Neuronal stem cell (in vitro differentiated cells): ENCODE results near the gene LGALS3BP.

Experiments used
- DNase-seq: peaks from one replicate; pipeline ENCODE4 v3.0.0-alpha.2; 2013; ENCODE audit warnings: low spot score
- H2AFZ ChIP-seq: one replicate; pipeline ENCODE4 v1.6.1; 2013; ENCODE audit warnings: mild to moderate bottlenecking, low read length, inconsistent platforms
- H2AK5ac ChIP-seq: 2 replicates; pipeline ENCODE4 v1.6.1; 2013; ENCODE audit warnings: low read depth, mild to moderate bottlenecking, inconsistent platforms, low read length, moderate library complexity, mixed read lengths
- H2BK120ac ChIP-seq: 2 replicates; pipeline ENCODE4 v1.6.1; 2013; ENCODE audit warnings: low read depth, mild to moderate bottlenecking, inconsistent platforms, low read length, moderate library complexity, mixed read lengths
- H2BK12ac ChIP-seq: one replicate; pipeline ENCODE4 v1.6.1; 2013; ENCODE audit warnings: low read length, inconsistent platforms
- H2BK15ac ChIP-seq: 2 replicates; pipeline ENCODE4 v1.6.1; 2013; ENCODE audit warnings: mild to moderate bottlenecking, low read length, inconsistent platforms, mixed read lengths
- H2BK5ac ChIP-seq: one replicate; pipeline ENCODE4 v1.6.1; 2013; ENCODE audit warnings: inconsistent platforms, mild to moderate bottlenecking, low read length, moderate library complexity
- H3K14ac ChIP-seq: one replicate; pipeline ENCODE4 v1.6.1; 2013; ENCODE audit warnings: low read length, inconsistent platforms
- H3K18ac ChIP-seq: 2 replicates; pipeline ENCODE4 v1.6.1; 2013; ENCODE audit warnings: low read length, inconsistent platforms
- H3K23ac ChIP-seq: 2 replicates; pipeline ENCODE4 v1.6.1; 2013; ENCODE audit warnings: low read depth, mild to moderate bottlenecking, mixed read lengths, low read length, inconsistent platforms; ENCODE audit not compliant: poor library complexity
- H3K27ac ChIP-seq: replicated peaks from 3 replicates; pipeline ENCODE4 v1.5.1; 2013; ENCODE audit warnings: low read length, inconsistent platforms
- H3K27me3 ChIP-seq, 3 experiments: 2 replicates each; pipeline ENCODE4 v1.6.1; 2013; ENCODE audit warnings: low read length in 3 of 3, mild to moderate bottlenecking in 2 of 3, inconsistent platforms in 1 of 3, low read depth in 1 of 3, mixed read lengths in 1 of 3, moderate library complexity in 1 of 3; ENCODE audit not compliant: control insufficient read depth in 3 of 3, insufficient read depth in 3 of 3
- H3K36me3 ChIP-seq, 2 donors: replicated peaks in 1 of 2; 2 replicates each; pipeline ENCODE4 v1.6.1; 2013; ENCODE audit warnings: low read length in 2 of 2; ENCODE audit not compliant: control insufficient read depth in 2 of 2, insufficient read depth in 2 of 2
- H3K4ac ChIP-seq: 2 replicates; pipeline ENCODE4 v1.6.1; 2013; ENCODE audit warnings: inconsistent platforms, mild to moderate bottlenecking, low read length, moderate library complexity
- H3K4me1 ChIP-seq, 2 donors: 1 replicate in 1 of 2; 2 replicates in 1 of 2; pipeline ENCODE4 v1.6.1; 2013; ENCODE audit warnings: low read length in 2 of 2, low read depth in 1 of 2; ENCODE audit not compliant: control insufficient read depth in 2 of 2, insufficient read depth in 1 of 2
- H3K4me2 ChIP-seq: one replicate; pipeline ENCODE4 v1.6.1; 2013; ENCODE audit warnings: mild to moderate bottlenecking, low read length, inconsistent platforms; ENCODE audit not compliant: insufficient read depth, poor library complexity, severe bottlenecking
- H3K4me3 ChIP-seq, 2 donors: 2 replicates each; pipeline ENCODE4 v1.5.1; 2013; ENCODE audit warnings: low read length in 2 of 2, mild to moderate bottlenecking in 2 of 2, inconsistent platforms in 1 of 2, moderate library complexity in 1 of 2
- H3K79me1 ChIP-seq: one replicate; pipeline ENCODE4 v1.6.1; 2013; ENCODE audit warnings: low read depth, mild to moderate bottlenecking, inconsistent platforms, low read length, moderate library complexity
- H3K9ac ChIP-seq: one replicate; pipeline ENCODE4 v1.6.1; 2013; ENCODE audit warnings: mild to moderate bottlenecking, low read depth, low read length, inconsistent platforms; ENCODE audit not compliant: poor library complexity
- H3K9me3 ChIP-seq, 2 donors: replicated peaks in 1 of 2; 2 replicates each; pipeline versions ENCODE3 to v1.6.1; 2013; ENCODE audit warnings: low read length in 2 of 2, mild to moderate bottlenecking in 2 of 2, inconsistent platforms in 1 of 2, low read depth in 1 of 2, mixed read lengths in 1 of 2, moderate library complexity in 1 of 2; ENCODE audit not compliant: control insufficient read depth in 2 of 2, insufficient read depth in 1 of 2
- H4K8ac ChIP-seq: one replicate; pipeline ENCODE4 v1.6.1; 2013; ENCODE audit warnings: low read depth, mild to moderate bottlenecking, inconsistent platforms, low read length, moderate library complexity
- H4K91ac ChIP-seq: one replicate; pipeline ENCODE4 v1.6.1; 2013; ENCODE audit warnings: low read length, low read depth, mild to moderate bottlenecking, inconsistent platforms; ENCODE audit not compliant: poor library complexity
- WGBS, 2 donors: extraction: QIAGEN DNeasy Blood & Tissue Kit; methylation state at CpG; one replicate each; pipeline ENCODE4 v1.1.7; 2013; ENCODE audit warnings: missing lambda C conversion rate in 2 of 2, mixed read lengths in 1 of 2; ENCODE audit not compliant: insufficient read length in 2 of 2, insufficient replicate concordance in 1 of 2; ENCODE audit errors: extremely low coverage in 2 of 2; 5-methylcytosine and 5-hydroxymethylcytosine counted together

LGALS3BP gene

DNA sequence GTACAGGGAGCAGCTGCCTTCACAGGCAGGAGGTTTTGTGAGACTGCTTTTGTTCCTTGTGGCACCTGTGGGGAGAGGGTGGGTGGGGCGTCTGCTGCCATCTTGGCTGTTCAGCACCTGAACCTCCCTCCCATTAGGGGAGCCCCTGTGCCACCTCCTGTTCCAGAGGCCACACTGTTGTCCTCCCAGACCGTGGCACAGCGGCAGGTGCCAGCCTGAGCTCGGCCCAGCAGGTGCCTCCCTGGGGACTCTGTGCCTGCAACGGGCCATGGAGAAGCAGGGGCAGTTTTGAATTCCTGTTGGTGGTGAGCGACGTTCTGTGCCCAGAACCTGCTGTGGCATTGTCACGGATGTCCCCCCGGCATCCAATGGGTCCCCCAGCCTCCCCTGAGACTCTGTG is 9.9 kb downstream of the LGALS3BP start:
- no peak overlapping the region for H2BK120ac ChIP-seq
- H3K27me3 ChIP-seq: no peaks in the 10 kb centered on the region
- no peak overlapping the region for H2BK5ac ChIP-seq
- no CpG with 5 or more reads among the region's 9 CpGs for WGBS, 2 donors
- H3K4me2 ChIP-seq: no peak overlapping the region
- no peak overlapping the region for H3K23ac ChIP-seq
- H3K4ac ChIP-seq: no peak overlapping the region
- no peak overlapping the region for H3K4me3 ChIP-seq
- H3K14ac ChIP-seq: no peak overlapping the region
- no peak for DNase-seq
- H3K36me3 ChIP-seq: peaks cover 2 to 13% of the 10 kb centered on the region in 2 donors
- H3K18ac ChIP-seq: no peak overlapping the region
- H2BK12ac ChIP-seq: no peak overlapping the region
- H3K9ac ChIP-seq: no peak overlapping the region
- no peaks in the 10 kb centered on the region for H3K79me1 ChIP-seq
- peaks cover 6 to 13% of the 10 kb centered on the region in 2 donors for H3K4me1 ChIP-seq
- H3K27ac ChIP-seq: no peak overlapping the region
- H2AFZ ChIP-seq: no peak overlapping the region
- peaks cover 0 to 2% of the 10 kb centered on the region in 2 donors for H3K9me3 ChIP-seq
- H2BK15ac ChIP-seq: no peak overlapping the region
- H4K8ac ChIP-seq: no peak overlapping the region
- no peak overlapping the region for H4K91ac ChIP-seq
- no peak overlapping the region for H2AK5ac ChIP-seq

DNA sequence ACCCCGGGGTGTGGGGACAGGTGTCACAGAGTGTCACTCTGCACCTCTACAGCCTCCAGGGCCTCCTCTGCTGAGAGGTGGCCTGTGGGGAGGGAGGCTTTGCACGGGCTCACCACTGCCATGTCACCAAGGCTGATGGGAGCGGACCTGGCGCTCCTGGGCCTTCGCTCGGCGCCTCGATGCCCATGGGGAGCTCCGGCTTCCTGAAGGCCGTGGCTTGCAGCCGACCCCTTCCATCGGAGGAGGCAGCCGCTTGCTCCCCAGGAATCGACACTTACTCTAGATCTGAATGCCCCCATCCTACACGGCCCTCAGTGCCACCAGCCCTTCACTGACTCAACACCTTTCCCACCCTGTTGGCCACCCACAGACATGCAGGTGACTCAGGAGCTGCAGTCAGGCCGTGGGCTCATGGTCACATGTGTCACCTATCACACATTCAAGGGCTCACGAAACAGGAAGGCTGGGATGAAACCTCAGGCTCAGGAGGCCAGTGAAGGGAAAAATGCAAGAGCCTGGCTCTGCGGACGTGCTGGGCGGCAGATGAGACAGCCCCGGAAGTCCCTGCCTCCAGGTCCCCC is 11.9 kb downstream of the LGALS3BP start:
- Histone ChIP-seq H3K4me2 (no peak overlapping the region), H3K27me3 (no peaks in the 10 kb centered on the region), H3K79me1 (no peaks in the 10 kb centered on the region), H3K4me1 (peaks cover 0 to 6% of the 10 kb centered on the region in 2 donors), H3K23ac (peak overlapping the region; percentile 18), H3K18ac (no peak overlapping the region), H2BK5ac (peak overlapping the region; percentile 60), H3K4ac (no peak overlapping the region), H2BK120ac (no peak overlapping the region), H2AFZ (no peak overlapping the region), H4K8ac (no peak overlapping the region), H4K91ac (peak overlapping the region; percentile 59), H3K14ac (no peak overlapping the region), H3K36me3 (peaks cover 2 to 13% of the 10 kb centered on the region in 2 donors), H2BK15ac (no peak overlapping the region), H2BK12ac (no peak overlapping the region), H3K4me3 (no peak overlapping the region), H3K9ac (no peak overlapping the region), H3K27ac (no peak overlapping the region), H2AK5ac (peak overlapping the region; percentile 43), H3K9me3 (peaks cover 0 to 2% of the 10 kb centered on the region in 2 donors)
- no peak for DNase-seq
- no CpG with 5 or more reads among the region's 21 CpGs for WGBS, 2 donors

DNA sequence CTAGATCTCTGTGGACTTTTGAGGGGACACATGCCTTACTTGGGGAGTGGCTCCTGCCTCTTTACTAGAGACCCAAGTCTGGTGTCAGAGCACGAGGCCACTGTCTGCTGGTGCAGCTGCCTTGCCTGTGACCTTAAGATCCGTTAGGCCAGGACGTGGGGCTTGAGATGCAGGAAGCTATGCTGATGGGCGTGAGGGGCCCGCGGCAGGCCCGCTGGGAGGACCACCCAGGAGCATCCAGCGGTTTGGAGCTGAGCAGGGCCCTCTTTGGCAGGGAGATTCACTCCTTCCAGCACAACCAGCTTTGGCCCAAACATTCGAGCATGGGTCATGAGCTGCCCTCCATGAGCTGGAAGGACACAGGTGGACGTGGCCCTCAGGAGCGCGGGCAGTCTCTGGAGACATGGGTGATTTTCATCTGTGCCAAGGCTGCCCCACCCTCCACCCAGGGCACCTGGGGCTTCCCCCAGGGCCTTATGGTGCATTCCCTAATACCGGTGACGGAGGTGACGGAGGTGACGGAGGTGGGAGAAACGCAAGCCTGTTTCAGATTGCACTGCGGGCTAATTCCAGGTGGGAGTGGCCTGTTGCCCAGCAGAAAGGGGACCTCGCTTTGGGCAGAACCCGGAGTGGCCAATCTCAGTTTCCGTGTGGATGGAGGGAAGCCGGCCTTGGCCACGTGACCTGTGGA is 12.7 kb downstream of the LGALS3BP start:
- Histone ChIP-seq H3K27ac (no peak overlapping the region), H3K79me1 (no peaks in the 10 kb centered on the region), H2BK5ac (no peak overlapping the region), H3K23ac (peak overlapping the region; percentile 37), H4K91ac (no peak overlapping the region), H3K18ac (peak overlapping the region; percentile 4), H3K14ac (peak overlapping the region; percentile 66), H3K4ac (no peak overlapping the region), H2AFZ (no peak overlapping the region), H2BK120ac (no peak overlapping the region), H3K4me1 (peaks cover 0 to 4% of the 10 kb centered on the region in 2 donors), H4K8ac (no peak overlapping the region), H2AK5ac (peak overlapping the region; percentile 32), H3K4me2 (no peak overlapping the region), H3K9ac (no peak overlapping the region), H3K9me3 (peaks cover 0 to 2% of the 10 kb centered on the region in 2 donors), H2BK15ac (no peak overlapping the region), H3K4me3 (no peak overlapping the region), H3K36me3 (peaks cover 2 to 13% of the 10 kb centered on the region in 2 donors), H3K27me3 (no peaks in the 10 kb centered on the region), H2BK12ac (no peak overlapping the region)
- no CpG with 5 or more reads among the region's 23 CpGs for WGBS, 2 donors
- DNase-seq: no peak

DNA sequence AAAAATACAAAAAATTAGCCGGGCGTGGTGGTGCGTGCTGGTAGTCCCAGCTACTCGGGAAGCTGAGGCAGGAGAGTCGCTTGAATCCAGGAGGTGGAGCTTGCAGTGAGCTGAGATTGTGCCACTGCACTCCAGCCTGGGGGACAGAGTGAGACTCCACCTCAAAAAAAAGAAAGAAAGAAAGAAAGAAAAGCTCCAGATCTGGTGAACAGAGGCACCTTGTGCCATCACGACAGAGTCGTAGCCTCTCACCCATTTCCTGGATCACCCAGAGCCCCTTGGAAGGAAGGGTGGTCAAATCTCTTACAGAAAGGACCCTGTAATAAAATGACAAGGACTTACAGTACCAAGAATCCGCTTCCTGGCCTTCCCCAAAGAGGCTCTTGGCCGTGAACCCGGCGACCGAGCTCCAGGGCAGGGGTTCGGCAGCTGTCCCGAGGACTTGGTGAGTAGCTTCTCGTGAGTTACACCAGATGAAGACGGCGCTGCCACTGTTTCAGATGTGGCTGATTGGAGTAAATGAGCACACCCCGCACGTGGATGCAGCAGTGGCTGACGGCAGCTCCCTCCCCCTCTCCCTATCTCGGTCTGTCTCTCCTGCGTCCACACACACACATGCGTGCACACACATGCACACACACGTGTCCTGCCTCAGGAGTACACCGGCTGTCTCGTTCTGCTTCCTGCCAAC is 13.5 kb downstream of the LGALS3BP start:
- H2BK12ac ChIP-seq: no peak overlapping the region
- peaks cover 0 to 4% of the 10 kb centered on the region in 2 donors for H3K4me1 ChIP-seq
- peak overlapping the region; percentile 22 for H3K9ac ChIP-seq
- H3K79me1 ChIP-seq: no peaks in the 10 kb centered on the region
- peaks cover 2 to 13% of the 10 kb centered on the region in 2 donors for H3K36me3 ChIP-seq
- no peak overlapping the region for H2BK5ac ChIP-seq
- no peak overlapping the region for H3K23ac ChIP-seq
- H3K4me3 ChIP-seq: no peak overlapping the region
- no peaks in the 10 kb centered on the region for H3K27me3 ChIP-seq
- H3K27ac ChIP-seq: no peak overlapping the region
- no peak overlapping the region for H2AFZ ChIP-seq
- H3K4ac ChIP-seq: no peak overlapping the region
- H2BK15ac ChIP-seq: no peak overlapping the region
- H3K14ac ChIP-seq: peak overlapping the region; percentile 66
- no peak overlapping the region for H3K4me2 ChIP-seq
- H2AK5ac ChIP-seq: no peak overlapping the region
- H3K9me3 ChIP-seq: peaks cover 0 to 2% of the 10 kb centered on the region in 2 donors
- H2BK120ac ChIP-seq: no peak overlapping the region
- H4K91ac ChIP-seq: no peak overlapping the region
- no peak overlapping the region for H3K18ac ChIP-seq
- no peak overlapping the region for H4K8ac ChIP-seq
- no CpG with 5 or more reads among the region's 26 CpGs for WGBS, 2 donors
- no peak for DNase-seq
